HL-60 (cell line): ENCODE results near the gene THEM4.

Experiments used
- CTCF ChIP-seq: IDR thresholded peaks from one replicate; pipeline ENCODE4 v1.5.1; 2011; ENCODE audit warnings: low read length, control low read depth, inconsistent platforms; ENCODE audit not compliant: insufficient read depth
- GABPA ChIP-seq: IDR thresholded peaks from 2 replicates; pipeline ENCODE4 v1.6.1; 2012; ENCODE audit warnings: low read depth
- POLR2AphosphoS5 ChIP-seq: IDR thresholded peaks from 2 replicates; pipeline ENCODE4 v1.6.1; 2012; ENCODE audit warnings: low read depth
- REST ChIP-seq: IDR thresholded peaks from 2 replicates; pipeline ENCODE4 v1.6.1; 2012; ENCODE audit warnings: low read depth; ENCODE audit not compliant: insufficient replicate concordance

GRCh38 chr1:151907363-151908139, 1.8 kb downstream of the THEM4 start:
- TF ChIP-seq POLR2AphosphoS5, result no peak
- TF ChIP-seq CTCF, result no peak
- no peak for TF ChIP-seq REST
- no peak for TF ChIP-seq GABPA
